GOT3 (cell line): ENCODE data around the gene ZNF532.
"Not testable (repeated sequence)": the region's sequence is repeated elsewhere in the genome, so short reads cannot be mapped to it uniquely, and the experiment has no call there.

Experiments used
- DNase-seq: peaks from one replicate; lab custom pipeline; 2025; ENCODE audit warnings: mixed read lengths; lab: John Stamatoyannopoulos, UW

Gene ZNF532

DNA sequence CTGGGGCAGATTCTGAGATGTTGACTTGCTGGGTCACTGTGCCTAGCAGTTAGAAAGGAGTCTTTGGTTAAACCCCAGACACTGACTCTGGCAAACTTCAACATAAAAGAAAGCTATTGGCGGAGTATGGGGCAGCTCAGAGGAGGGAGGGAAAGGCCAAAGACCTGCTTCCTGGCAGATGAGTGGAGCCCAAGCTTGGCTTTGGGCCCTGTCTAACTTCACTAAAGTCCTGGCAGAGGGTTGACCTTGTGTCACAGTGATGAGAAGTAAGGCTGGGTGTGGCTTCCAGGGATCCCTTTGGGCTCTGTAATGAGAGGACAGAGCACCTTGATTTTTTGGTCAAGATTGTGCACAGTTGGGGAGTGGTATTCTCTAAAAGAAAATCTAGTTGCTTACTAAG, 145.2 kb downstream of the ZNF532 start:
- DNase-seq, result no peak

- no peak for DNase-seq
Observed at GRCh38 chr18:59011289-59011688, 146.6 kb downstream of the ZNF532 start.

DNA sequence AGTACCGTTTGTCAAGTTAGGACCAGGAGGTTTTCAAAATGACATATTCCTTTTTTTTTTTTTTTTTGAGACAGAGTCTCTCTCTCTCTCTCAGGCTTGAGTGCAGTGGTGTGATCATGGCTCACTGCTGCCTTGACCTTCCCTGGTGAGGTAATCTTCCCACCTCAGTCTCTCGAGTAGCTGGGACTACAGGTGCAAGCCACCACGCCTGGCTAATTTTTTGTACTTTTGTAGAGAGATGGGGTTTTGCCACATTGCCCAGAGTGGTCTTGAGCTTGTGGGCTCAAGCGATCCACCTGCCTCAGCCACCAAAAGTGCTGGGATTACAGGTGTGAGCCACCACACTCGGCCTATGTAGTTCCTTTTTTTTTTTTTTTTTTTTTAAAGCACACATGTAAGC, 147.1 kb downstream of the ZNF532 start:
- no peak for DNase-seq

DNA sequence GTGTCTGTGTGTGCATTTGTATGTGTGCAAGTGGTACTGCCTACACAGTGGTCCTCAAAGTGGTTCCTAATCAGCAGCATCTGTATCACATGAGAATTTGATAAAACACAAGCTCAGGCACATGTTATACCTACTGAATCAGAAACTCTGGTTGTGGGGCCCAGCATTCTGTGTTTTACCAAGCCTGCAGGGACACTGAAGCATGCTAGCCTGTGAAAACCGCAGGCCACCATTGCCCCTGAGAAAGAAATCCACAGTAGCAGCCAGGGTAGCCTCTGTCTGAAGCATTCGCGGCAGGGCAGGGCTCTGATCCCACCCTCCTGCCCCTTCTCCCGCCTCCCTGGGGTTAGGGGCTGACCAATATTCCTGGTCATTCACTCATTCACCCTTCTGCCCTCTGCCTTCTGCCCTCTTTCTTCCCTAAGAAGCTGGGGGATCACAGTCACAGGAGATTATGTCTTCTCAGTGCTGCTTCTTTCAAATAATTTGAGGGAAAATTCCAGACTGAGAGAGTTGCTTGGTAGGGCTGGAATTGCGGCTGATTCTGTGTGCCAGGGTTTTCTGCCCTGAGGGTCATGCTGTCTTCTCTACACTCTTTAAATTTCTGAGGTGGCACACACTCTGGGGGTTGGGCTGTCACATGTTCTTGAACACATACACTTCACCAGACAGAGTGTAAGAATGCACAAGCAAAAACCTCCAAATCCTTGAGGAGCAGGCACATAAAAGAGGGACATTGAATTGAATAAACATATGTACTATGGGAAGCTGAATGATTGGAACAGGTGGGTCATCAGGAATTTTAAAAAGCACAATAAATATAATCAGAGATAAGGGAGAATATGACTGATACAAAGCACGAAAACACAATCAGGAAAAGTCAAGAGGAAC, 148.4 kb downstream of the ZNF532 start:
- no peak for DNase-seq

DNA sequence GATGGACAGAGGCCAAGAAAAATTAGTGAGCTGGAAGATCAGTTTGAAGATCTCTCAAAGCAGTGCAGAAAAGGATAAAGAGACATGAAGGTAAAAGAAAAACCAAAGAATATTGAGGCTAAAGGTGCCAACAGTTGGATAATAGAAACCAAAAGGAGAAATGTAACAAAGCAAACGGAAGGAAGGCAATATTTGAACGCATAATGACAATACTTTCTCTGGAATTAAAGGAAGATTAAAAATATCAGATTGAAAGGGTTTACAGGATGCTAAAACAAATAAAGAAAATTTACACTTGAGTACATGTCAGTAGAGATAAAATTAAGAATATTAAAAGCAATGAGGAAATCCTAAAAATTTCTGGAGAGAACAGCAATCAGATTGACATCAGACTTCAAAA, 149.1 kb downstream of the ZNF532 start:
- DNase-seq, result no peak

- DNase-seq, result no peak
Observed at GRCh38 chr18:59015531-59016152, 151.0 kb downstream of the ZNF532 start.

- no peak for DNase-seq
Observed at GRCh38 chr18:59021500-59021899, 156.8 kb downstream of the ZNF532 start.

GRCh38 chr18:59022167-59022945, 157.7 kb downstream of the ZNF532 start:
- no peak for DNase-seq

- DNase-seq, result no peak
Observed at GRCh38 chr18:59024829-59025228, 160.2 kb downstream of the ZNF532 start.

GRCh38 chr18:59025532-59025931, 160.9 kb downstream of the ZNF532 start:
- DNase-seq, result not testable (repeated sequence)

DNA sequence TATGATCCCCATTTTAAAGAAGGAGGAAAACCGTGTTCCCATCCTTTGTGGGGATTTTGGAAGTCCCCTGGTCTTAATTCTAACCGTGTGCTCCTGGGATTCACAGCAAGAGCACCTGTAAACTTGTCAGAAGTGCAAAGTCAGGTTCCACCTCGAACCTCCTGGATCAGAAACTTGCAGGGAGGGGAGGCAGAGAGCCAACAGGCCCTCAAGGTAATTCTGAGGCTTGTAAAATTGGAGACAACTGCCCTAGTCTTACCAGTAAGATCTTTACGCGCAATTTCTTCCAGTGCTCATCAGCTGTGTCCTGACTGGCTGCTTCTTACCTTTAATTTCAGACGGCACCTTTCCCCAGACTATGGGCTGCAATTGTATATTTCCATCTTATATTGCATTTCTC, 161.7 kb downstream of the ZNF532 start:
- DNase-seq, result no peak

GRCh38 chr18:59026831-59027410, 162.2 kb downstream of the ZNF532 start:
- DNase-seq, result no peak

DNA sequence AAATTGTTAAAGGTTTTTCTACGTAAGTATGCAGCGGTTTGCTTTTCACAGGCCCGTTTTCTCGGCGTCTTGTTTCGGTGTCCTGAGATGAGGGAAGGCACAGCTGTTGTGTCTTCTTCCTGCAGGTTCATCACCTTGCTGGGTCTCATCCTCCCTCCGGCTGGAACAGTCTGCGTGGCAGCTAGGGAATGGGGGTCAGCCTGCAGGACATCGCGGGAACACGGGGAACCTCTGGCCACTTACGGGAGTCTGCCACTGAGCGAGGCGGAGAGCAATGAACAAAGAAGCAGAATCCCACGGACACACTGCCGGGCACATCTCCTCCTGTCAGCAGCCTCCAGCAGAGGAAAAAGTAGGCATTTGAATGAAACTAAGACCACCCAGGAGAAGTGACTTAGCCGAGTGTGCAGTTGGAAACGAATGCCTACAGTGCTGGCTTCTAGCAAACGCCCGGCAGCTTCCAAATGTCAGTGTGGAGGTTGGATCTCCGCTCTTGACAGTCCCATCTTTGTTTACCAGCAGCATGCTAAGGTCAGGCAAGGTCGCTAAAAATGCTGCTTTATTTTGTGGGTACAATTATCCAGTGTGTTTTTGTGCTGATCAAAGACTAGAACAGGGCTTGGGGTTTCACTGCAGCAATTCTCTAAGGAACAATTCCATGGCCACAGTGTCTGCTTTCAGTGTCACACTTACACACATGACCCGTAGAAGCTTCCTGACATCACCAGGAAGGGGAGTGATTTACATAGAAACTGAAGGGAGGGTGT, 165.2 kb downstream of the ZNF532 start:
- no peak for DNase-seq

GRCh38 chr18:59032308-59032707, 167.6 kb downstream of the ZNF532 start:
- DNase-seq, result no peak

DNA sequence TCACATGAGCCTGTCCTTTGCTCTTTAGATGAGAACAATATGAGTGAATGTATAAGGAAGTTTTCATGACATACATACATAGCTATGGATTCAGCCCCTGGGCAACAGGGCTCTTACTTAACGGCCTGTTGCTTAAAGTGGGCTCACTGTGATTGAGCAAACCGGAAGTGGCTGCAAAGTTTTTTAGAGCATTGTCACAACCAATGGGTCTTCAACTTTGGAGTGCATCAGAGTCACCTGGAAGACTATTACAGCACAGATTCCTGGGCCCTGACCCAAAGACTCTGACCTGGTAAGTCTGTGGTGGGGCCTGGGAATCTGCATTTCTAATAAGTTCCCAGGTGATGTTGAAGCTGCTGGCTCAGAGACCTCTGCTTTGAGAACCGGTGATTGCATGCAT, 168.7 kb downstream of the ZNF532 start:
- no peak for DNase-seq

DNA sequence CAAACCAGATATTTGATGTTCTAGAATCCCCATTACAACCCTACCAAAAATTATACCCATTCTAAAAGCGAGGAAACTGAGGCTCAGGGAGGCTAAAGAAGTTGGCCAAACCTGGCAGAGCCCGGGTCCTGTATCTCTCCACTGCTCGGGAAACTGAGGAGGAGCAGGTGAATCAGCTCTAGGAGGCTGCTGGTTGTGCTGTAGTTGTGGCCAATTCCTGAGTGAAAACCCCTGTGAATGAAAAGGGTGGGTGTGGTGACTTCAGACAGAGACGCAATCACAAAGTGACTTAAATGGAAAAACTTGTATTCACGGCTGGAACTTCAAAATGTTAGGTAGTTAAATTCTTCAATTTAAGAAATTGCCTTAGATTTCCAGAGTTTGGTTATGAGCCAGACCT, 169.3 kb downstream of the ZNF532 start:
- DNase-seq, result no peak

- no peak for DNase-seq
Observed at GRCh38 chr18:59035591-59035990, 170.9 kb downstream of the ZNF532 start.
